Measurements from ENCODE around the gene C1orf116.

DNA sequence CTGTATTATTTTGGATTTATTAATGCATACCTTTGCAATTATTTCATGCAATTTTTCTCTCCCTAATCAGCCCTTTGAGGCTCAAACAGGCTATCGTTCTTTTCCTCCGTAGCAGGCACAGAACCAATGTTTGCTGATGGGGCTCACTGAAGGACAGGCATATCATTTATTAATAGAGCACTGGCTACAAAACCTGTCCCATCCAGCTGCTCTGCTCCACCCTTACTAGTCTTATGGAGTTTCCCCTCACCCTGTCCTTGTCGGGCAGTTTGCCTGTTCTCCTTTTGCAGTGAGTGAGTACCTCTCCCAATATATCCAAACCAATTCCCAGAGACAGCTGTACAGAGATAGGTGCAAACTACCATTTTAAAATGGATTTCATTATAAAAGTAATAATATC, 45.7 kb downstream of the C1orf116 start:
- TF ChIP-seq, protein P1, sequence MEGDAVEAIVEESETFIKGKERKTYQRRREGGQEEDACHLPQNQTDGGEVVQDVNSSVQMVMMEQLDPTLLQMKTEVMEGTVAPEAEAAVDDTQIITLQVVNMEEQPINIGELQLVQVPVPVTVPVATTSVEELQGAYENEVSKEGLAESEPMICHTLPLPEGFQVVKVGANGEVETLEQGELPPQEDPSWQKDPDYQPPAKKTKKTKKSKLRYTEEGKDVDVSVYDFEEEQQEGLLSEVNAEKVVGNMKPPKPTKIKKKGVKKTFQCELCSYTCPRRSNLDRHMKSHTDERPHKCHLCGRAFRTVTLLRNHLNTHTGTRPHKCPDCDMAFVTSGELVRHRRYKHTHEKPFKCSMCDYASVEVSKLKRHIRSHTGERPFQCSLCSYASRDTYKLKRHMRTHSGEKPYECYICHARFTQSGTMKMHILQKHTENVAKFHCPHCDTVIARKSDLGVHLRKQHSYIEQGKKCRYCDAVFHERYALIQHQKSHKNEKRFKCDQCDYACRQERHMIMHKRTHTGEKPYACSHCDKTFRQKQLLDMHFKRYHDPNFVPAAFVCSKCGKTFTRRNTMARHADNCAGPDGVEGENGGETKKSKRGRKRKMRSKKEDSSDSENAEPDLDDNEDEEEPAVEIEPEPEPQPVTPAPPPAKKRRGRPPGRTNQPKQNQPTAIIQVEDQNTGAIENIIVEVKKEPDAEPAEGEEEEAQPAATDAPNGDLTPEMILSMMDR (IDR thresholded peaks at IDR 0.05), result no peak
- no peak for TF ChIP-seq ZFX (IDR thresholded peaks at IDR 0.05; ENCODE audit: borderline replicate concordance)
